PC-3 (cell line): ENCODE results near the gene CHSY1. TPM values are rescaled to one million over a fixed set of nuclear protein-coding genes. Genes with fewer than 3 reads are reported as not detected.

Source experiments
- ATAC-seq: fragments of 200-7000 bp; cut with Tn5 transposase; 2 replicates; pipeline ENCODE4 v1.9.1; 2020; ENCODE audit warnings: mild to moderate bottlenecking, moderate library complexity
- BruUV-seq: library from RNA; stranded (reverse); fragments of 400-500 nt; replicated peaks from 2 replicates; lab custom pipeline; 2021; lab: Mats Ljungman, UMichigan
- CTCF ChIA-PET: fragments of 300-600 bp; sonication (Branson Sonifier 250); formaldehyde crosslinking; loops from one replicate; lab custom pipeline; 2022; ENCODE audit warnings: antibody characterized with exemption; lab: Charles Lee
- POLR2A ChIA-PET: fragments of 300-600 bp; sonication (Branson Sonifier 250); formaldehyde crosslinking; loops from one replicate; lab custom pipeline; 2022; ENCODE audit warnings: antibody characterized with exemption; ENCODE audit not compliant: unreplicated experiment; lab: Charles Lee
- DNase-seq: peaks from one replicate; pipeline ENCODE4 v3.0.0-alpha.2; 2015
- H2AFZ ChIP-seq: fragments of 300-600 bp; sonication (generic); 2 replicates; pipeline ENCODE4 v1.6.0; 2016; ENCODE audit warnings: antibody characterized with exemption, low read length
- H3F3A ChIP-seq: fragments of 300-600 bp; sonication (generic); one replicate; pipeline ENCODE4 v1.6.0; 2017; ENCODE audit warnings: antibody characterized with exemption, low read length, control low read depth, mild to moderate bottlenecking; ENCODE audit not compliant: unreplicated experiment
- H3K27ac ChIP-seq: fragments of 300-600 bp; sonication (generic); 2 replicates; pipeline ENCODE4 v1.5.1; 2016; ENCODE audit warnings: mild to moderate bottlenecking, low read length
- H3K27me3 ChIP-seq: fragments of 300-600 bp; sonication (generic); 2 replicates; pipeline ENCODE4 v1.6.1; 2016; ENCODE audit warnings: low read length, mixed read lengths
- H3K36me3 ChIP-seq: fragments of 300-600 bp; sonication (generic); 2 replicates; pipeline ENCODE4 v1.6.1; 2016; ENCODE audit warnings: low read depth, mixed run types, low read length, mixed read lengths
- H3K4me1 ChIP-seq: fragments of 300-600 bp; sonication (generic); 2 replicates; pipeline ENCODE4 v1.5.1; 2016; ENCODE audit warnings: low read length; ENCODE audit not compliant: insufficient read depth
- H3K4me2 ChIP-seq: fragments of 300-600 bp; sonication (generic); 2 replicates; pipeline ENCODE4 v1.6.0; 2016; ENCODE audit warnings: low read length
- H3K4me3 ChIP-seq: fragments of 300-600 bp; sonication (generic); 2 replicates; pipeline ENCODE4 v1.5.1; 2016; ENCODE audit warnings: mild to moderate bottlenecking, low read length, mixed read lengths
- H3K79me2 ChIP-seq: fragments of 300-600 bp; sonication (generic); 2 replicates; pipeline ENCODE4 v1.6.1; 2017; ENCODE audit warnings: low read length, mixed read lengths
- H3K9ac ChIP-seq: fragments of 300-600 bp; sonication (generic); 2 replicates; pipeline ENCODE4 v1.6.0; 2016; ENCODE audit warnings: mild to moderate bottlenecking, low read length
- H3K9me2 ChIP-seq: fragments of 300-600 bp; sonication (generic); replicated peaks from 2 replicates; pipeline ENCODE4 v1.6.1; 2016; ENCODE audit warnings: mixed run types, low read length, mixed read lengths
- H3K9me3 ChIP-seq: fragments of 300-600 bp; sonication (generic); 2 replicates; pipeline ENCODE4 v1.6.1; 2016; ENCODE audit warnings: low read length, mixed read lengths
- H4K20me1 ChIP-seq: fragments of 300-600 bp; sonication (generic); 2 replicates; pipeline ENCODE4 v1.6.1; 2016; ENCODE audit warnings: low read length, mixed read lengths
- CTCF ChIP-seq: fragments of 300-600 bp; sonication (generic); conservative IDR thresholded peaks from 2 replicates; pipeline ENCODE4 v1.5.1; 2017; ENCODE audit warnings: antibody characterized with exemption, low read depth, mild to moderate bottlenecking, low read length
- EZH2 ChIP-seq: fragments of 300-600 bp; sonication (generic); IDR thresholded peaks from one replicate; pipeline ENCODE4 v1.6.1; 2017; ENCODE audit warnings: antibody characterized with exemption, mild to moderate bottlenecking, low read length; ENCODE audit not compliant: unreplicated experiment
- EZH2phosphoT487 ChIP-seq: fragments of 300-600 bp; sonication (generic); IDR thresholded peaks from 2 replicates; pipeline ENCODE4 v1.6.1; 2018; ENCODE audit warnings: mild to moderate bottlenecking, antibody characterized with exemption, low read length, borderline replicate concordance
- intact Hi-C: fragments of 100-400 bp; cut with micrococcal nuclease; formaldehyde crosslinking; loops from 2 replicates; pipeline ENCODE4 v1.9.0; 2023
- total RNA-seq: library from RNA; depleted of rRNA; stranded (reverse); fragments of >200 nt; gene quantifications from 2 replicates; pipeline ENCODE4 v1.2.3, GENCODE V29; 2014

CHSY1 gene
- total RNA-seq, 1 experiment from 2014 or later: 13.8 TPM

GRCh38 chr15:101206176-101206591 lies 45.7 kb downstream of the CHSY1 start:
- H3K79me2 ChIP-seq: peaks cover 88% of the 10 kb centered on the region
- no peaks in the 10 kb centered on the region for H3K27me3 ChIP-seq
- H3K36me3 ChIP-seq: no peaks in the 10 kb centered on the region
- H3K4me1 ChIP-seq: peaks cover 8% of the 10 kb centered on the region
- no peaks in the 10 kb centered on the region for H3K9me3 ChIP-seq
- ATAC-seq (no peak), DNase-seq (no peak)
- H4K20me1 ChIP-seq: 0 out of 2 replicates have a peak, but pooled peaks cover 18% of the 10 kb centered on the region
- no peak overlapping the region for H3K4me3 ChIP-seq
- no peaks in the 10 kb centered on the region for H3K9me2 ChIP-seq
- H2AFZ ChIP-seq: no peak overlapping the region
- no peak for TF ChIP-seq EZH2
- TF ChIP-seq EZH2phosphoT487: no peak
- TF ChIP-seq CTCF: no peak
- BruUV-seq: no TSS peak
- CTCF ChIA-PET: no interaction called here
- peak overlapping the region; percentile 33; the same call in 1 of the 2 replicates for H3K27ac ChIP-seq
- H3K4me2 ChIP-seq: no peak overlapping the region
- POLR2A ChIA-PET: no interaction called here
- intact Hi-C loops: no loop called here
- H3F3A ChIP-seq: no peaks in the 10 kb centered on the region
- no peak overlapping the region for H3K9ac ChIP-seq

- Histone ChIP-seq H3K79me2 (peaks cover 88% of the 10 kb centered on the region), H3K9me2 (no peaks in the 10 kb centered on the region), H3K9me3 (no peaks in the 10 kb centered on the region), H3K27ac (no peak overlapping the region), H3K4me1 (peaks cover 21% of the 10 kb centered on the region), H4K20me1 (peaks cover 23% of the 10 kb centered on the region), H3K9ac (no peak overlapping the region), H3K27me3 (no peaks in the 10 kb centered on the region), H3K4me3 (no peak overlapping the region), H3K4me2 (no peak overlapping the region), H2AFZ (no peak overlapping the region), H3K36me3 (no peaks in the 10 kb centered on the region), H3F3A (peaks cover 6% of the 10 kb centered on the region)
- intact Hi-C loops: loop anchor here (5.0 kb wide), 1 partner anchor 47 kb away; the partner anchor contains the start of gene CHSY1
- ChIA-PET CTCF (no interaction called here), POLR2A (interaction anchor here (0.6 kb wide), 1 partner anchor 83 kb away, joined by 5 read pairs; no protein-coding TSS in a partner anchor)
- ATAC-seq (no peak), DNase-seq (no peak)
- TF ChIP-seq EZH2phosphoT487: no peak
- no peak for TF ChIP-seq CTCF
- no peak for TF ChIP-seq EZH2
- no TSS peak for BruUV-seq
These were observed 46.9 kb downstream of the CHSY1 start for GRCh38 chr15:101204739-101205535.
